GM23338 (cell line): ENCODE data around the gene GUCY1B1. TPM values are rescaled to one million over a fixed set of nuclear protein-coding genes. Genes with fewer than 3 reads are reported as not detected.

ENCODE experiments used
- ATAC-seq: fragments of 200-7000 bp; cut with Tn5 transposase; 3 replicates; pipeline ENCODE4 v1.9.1; 2020
- DNase-seq: peaks from one replicate; pipeline ENCODE4 v3.0.0-alpha.2; 2015; ENCODE audit warnings: low spot score
- H2AFZ ChIP-seq: fragments of 200-600 bp; sonication (generic); 2 replicates; pipeline ENCODE4 v1.8.0; 2016; ENCODE audit warnings: antibody characterized with exemption, mild to moderate bottlenecking, moderate library complexity
- H3F3A ChIP-seq: fragments of 200-600 bp; sonication (generic); replicated peaks from 2 replicates; pipeline ENCODE4 v1.8.0; 2017; ENCODE audit warnings: antibody characterized with exemption, mixed run types, low read depth
- H3K27ac ChIP-seq: fragments of 200-600 bp; sonication (generic); 2 replicates; pipeline ENCODE4 v1.6.1; 2016; ENCODE audit warnings: low read depth
- H3K27me3 ChIP-seq: fragments of 200-600 bp; sonication (generic); 2 replicates; pipeline ENCODE4 v1.8.0; 2016; ENCODE audit warnings: mild to moderate bottlenecking, mixed run types, moderate library complexity; ENCODE audit not compliant: insufficient read depth
- H3K36me3 ChIP-seq: fragments of 200-600 bp; sonication (generic); 2 replicates; pipeline ENCODE4 v1.8.0; 2016; ENCODE audit warnings: mild to moderate bottlenecking; ENCODE audit not compliant: insufficient read depth
- H3K4me1 ChIP-seq: fragments of 200-600 bp; sonication (generic); 2 replicates; pipeline ENCODE4 v1.8.0; 2016; ENCODE audit warnings: mild to moderate bottlenecking, moderate library complexity; ENCODE audit not compliant: insufficient read depth
- H3K4me2 ChIP-seq: fragments of 200-600 bp; sonication (generic); 2 replicates; pipeline ENCODE4 v1.7.1; 2017; ENCODE audit warnings: mixed run types
- H3K4me3 ChIP-seq: fragments of 200-600 bp; sonication (generic); 2 replicates; pipeline ENCODE4 v1.6.1; 2016; ENCODE audit warnings: mixed run types
- H3K79me2 ChIP-seq: fragments of 200-600 bp; sonication (generic); replicated peaks from 2 replicates; pipeline ENCODE4 v1.8.0; 2017; ENCODE audit warnings: mild to moderate bottlenecking; ENCODE audit not compliant: insufficient read depth
- H3K9me2 ChIP-seq: fragments of 200-600 bp; sonication (generic); 2 replicates; pipeline ENCODE4 v1.8.0; 2017; ENCODE audit not compliant: insufficient read depth
- H4K20me1 ChIP-seq: fragments of 200-600 bp; sonication (generic); replicated peaks from 2 replicates; pipeline ENCODE4 v1.8.0; 2017; ENCODE audit warnings: mild to moderate bottlenecking; ENCODE audit not compliant: insufficient read depth
- H3K27ac Mint-ChIP-seq: 2 replicates; pipeline ENCODE4 v1.8.0; 2020; ENCODE audit warnings: inconsistent platforms, mild to moderate bottlenecking, moderate library complexity, mixed read lengths
- H3K27me3 Mint-ChIP-seq: 3 replicates; pipeline ENCODE4 v1.8.0; 2022; ENCODE audit warnings: low read depth, mild to moderate bottlenecking, moderate library complexity, mixed read lengths, inconsistent platforms; ENCODE audit not compliant: insufficient read depth, poor library complexity
- H3K36me3 Mint-ChIP-seq: 3 replicates; pipeline ENCODE4 v1.8.0; 2021; ENCODE audit warnings: low read depth, mild to moderate bottlenecking, inconsistent platforms, moderate library complexity, mixed read lengths
- H3K4me1 Mint-ChIP-seq: 3 replicates; pipeline ENCODE4 v1.8.0; 2020; ENCODE audit warnings: mild to moderate bottlenecking, inconsistent platforms, mixed read lengths
- H3K4me3 Mint-ChIP-seq: 3 replicates; pipeline ENCODE4 v1.8.0; 2021; ENCODE audit warnings: moderate library complexity, mild to moderate bottlenecking, inconsistent platforms, mixed read lengths
- H3K9me3 Mint-ChIP-seq: 3 replicates; pipeline ENCODE4 v1.8.0; 2020; ENCODE audit warnings: moderate library complexity, mild to moderate bottlenecking, inconsistent platforms, mixed read lengths
- CREB1 ChIP-seq: fragments of 250-450 bp; sonication (Bioruptor Pico); IDR thresholded peaks from 2 replicates; pipeline ENCODE4 v1.5.0; 2020; ENCODE audit warnings: low read depth, mild to moderate bottlenecking, moderate library complexity
- EZH2 ChIP-seq: fragments of 200-600 bp; sonication (generic); IDR thresholded peaks from one replicate; pipeline ENCODE4 v1.8.0; 2017; ENCODE audit warnings: antibody characterized with exemption, mild to moderate bottlenecking, low read depth; ENCODE audit not compliant: unreplicated experiment
- JUNB ChIP-seq: IDR thresholded peaks from one replicate; pipeline ENCODE4 v1.6.1; 2016; ENCODE audit warnings: antibody characterized with exemption; ENCODE audit not compliant: unreplicated experiment
- NANOG ChIP-seq: IDR thresholded peaks from 2 replicates; pipeline ENCODE4 v1.6.1; 2016; ENCODE audit warnings: antibody characterized with exemption, borderline replicate concordance
- POLR2AphosphoS5 ChIP-seq: IDR thresholded peaks from 2 replicates; pipeline ENCODE4 v1.6.1; 2016; ENCODE audit warnings: antibody characterized with exemption, low read depth
- ZNF331 ChIP-seq: fragments of 250-450 bp; sonication (Bioruptor Pico); IDR thresholded peaks from 2 replicates; pipeline ENCODE4 v1.5.0; 2020; ENCODE audit warnings: low read depth, mild to moderate bottlenecking, moderate library complexity
- polyA plus RNA-seq: library from polyadenylated mRNA; unstranded; fragments of >200 nt; fragmentation: Nextera tagmentation; extraction: Ambion mirVana; gene quantifications from 2 replicates; pipeline ENCODE4 v1.2.1, GENCODE V29; 2016
- total RNA-seq: library from RNA; depleted of rRNA; stranded (reverse); fragments of >200 nt; shearing (Covaris generic); gene quantifications from 2 replicates; pipeline ENCODE4 v1.2.3, GENCODE V29; 2014
- TF ChIP-seq, protein P1 (sequence below): IDR thresholded peaks from one replicate; pipeline ENCODE4 v1.6.1; 2018; ENCODE audit warnings: antibody characterized with exemption; ENCODE audit not compliant: unreplicated experiment
- TF ChIP-seq, protein P2 (sequence below): fragments of 250-450 bp; sonication (Bioruptor Pico); IDR thresholded peaks from 2 replicates; pipeline ENCODE4 v1.5.0; 2020; ENCODE audit warnings: mild to moderate bottlenecking, moderate library complexity

The GUCY1B1 gene
- total and polyA plus RNA-seq, 2 experiments from 2014 or later, result 2.6 to 4.3 TPM

DNA sequence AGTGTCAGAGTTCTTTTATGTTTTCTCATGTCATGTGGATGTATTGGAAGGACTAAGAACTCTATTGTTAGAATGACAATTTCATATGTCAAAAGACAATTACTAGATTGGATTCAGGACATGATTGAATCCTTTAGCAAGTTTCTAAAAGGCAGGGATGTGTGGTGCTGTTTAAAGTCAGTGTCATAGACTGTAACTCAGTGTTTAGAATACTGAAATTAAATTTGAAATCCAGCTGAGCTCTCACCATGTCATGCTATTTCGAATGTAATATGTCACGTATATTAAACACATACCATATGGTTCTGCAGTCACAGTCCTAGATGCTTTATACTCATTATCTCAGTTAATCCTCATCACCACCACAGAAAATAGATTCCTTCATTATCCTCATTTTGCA, 7.8 kb downstream of the GUCY1B1 start (continued):
- TF ChIP-seq, protein P1, sequence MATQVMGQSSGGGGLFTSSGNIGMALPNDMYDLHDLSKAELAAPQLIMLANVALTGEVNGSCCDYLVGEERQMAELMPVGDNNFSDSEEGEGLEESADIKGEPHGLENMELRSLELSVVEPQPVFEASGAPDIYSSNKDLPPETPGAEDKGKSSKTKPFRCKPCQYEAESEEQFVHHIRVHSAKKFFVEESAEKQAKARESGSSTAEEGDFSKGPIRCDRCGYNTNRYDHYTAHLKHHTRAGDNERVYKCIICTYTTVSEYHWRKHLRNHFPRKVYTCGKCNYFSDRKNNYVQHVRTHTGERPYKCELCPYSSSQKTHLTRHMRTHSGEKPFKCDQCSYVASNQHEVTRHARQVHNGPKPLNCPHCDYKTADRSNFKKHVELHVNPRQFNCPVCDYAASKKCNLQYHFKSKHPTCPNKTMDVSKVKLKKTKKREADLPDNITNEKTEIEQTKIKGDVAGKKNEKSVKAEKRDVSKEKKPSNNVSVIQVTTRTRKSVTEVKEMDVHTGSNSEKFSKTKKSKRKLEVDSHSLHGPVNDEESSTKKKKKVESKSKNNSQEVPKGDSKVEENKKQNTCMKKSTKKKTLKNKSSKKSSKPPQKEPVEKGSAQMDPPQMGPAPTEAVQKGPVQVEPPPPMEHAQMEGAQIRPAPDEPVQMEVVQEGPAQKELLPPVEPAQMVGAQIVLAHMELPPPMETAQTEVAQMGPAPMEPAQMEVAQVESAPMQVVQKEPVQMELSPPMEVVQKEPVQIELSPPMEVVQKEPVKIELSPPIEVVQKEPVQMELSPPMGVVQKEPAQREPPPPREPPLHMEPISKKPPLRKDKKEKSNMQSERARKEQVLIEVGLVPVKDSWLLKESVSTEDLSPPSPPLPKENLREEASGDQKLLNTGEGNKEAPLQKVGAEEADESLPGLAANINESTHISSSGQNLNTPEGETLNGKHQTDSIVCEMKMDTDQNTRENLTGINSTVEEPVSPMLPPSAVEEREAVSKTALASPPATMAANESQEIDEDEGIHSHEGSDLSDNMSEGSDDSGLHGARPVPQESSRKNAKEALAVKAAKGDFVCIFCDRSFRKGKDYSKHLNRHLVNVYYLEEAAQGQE, result no peak
- no peak for TF ChIP-seq CREB1 (CRISPR knock-in tag)
- TF ChIP-seq, protein P2, sequence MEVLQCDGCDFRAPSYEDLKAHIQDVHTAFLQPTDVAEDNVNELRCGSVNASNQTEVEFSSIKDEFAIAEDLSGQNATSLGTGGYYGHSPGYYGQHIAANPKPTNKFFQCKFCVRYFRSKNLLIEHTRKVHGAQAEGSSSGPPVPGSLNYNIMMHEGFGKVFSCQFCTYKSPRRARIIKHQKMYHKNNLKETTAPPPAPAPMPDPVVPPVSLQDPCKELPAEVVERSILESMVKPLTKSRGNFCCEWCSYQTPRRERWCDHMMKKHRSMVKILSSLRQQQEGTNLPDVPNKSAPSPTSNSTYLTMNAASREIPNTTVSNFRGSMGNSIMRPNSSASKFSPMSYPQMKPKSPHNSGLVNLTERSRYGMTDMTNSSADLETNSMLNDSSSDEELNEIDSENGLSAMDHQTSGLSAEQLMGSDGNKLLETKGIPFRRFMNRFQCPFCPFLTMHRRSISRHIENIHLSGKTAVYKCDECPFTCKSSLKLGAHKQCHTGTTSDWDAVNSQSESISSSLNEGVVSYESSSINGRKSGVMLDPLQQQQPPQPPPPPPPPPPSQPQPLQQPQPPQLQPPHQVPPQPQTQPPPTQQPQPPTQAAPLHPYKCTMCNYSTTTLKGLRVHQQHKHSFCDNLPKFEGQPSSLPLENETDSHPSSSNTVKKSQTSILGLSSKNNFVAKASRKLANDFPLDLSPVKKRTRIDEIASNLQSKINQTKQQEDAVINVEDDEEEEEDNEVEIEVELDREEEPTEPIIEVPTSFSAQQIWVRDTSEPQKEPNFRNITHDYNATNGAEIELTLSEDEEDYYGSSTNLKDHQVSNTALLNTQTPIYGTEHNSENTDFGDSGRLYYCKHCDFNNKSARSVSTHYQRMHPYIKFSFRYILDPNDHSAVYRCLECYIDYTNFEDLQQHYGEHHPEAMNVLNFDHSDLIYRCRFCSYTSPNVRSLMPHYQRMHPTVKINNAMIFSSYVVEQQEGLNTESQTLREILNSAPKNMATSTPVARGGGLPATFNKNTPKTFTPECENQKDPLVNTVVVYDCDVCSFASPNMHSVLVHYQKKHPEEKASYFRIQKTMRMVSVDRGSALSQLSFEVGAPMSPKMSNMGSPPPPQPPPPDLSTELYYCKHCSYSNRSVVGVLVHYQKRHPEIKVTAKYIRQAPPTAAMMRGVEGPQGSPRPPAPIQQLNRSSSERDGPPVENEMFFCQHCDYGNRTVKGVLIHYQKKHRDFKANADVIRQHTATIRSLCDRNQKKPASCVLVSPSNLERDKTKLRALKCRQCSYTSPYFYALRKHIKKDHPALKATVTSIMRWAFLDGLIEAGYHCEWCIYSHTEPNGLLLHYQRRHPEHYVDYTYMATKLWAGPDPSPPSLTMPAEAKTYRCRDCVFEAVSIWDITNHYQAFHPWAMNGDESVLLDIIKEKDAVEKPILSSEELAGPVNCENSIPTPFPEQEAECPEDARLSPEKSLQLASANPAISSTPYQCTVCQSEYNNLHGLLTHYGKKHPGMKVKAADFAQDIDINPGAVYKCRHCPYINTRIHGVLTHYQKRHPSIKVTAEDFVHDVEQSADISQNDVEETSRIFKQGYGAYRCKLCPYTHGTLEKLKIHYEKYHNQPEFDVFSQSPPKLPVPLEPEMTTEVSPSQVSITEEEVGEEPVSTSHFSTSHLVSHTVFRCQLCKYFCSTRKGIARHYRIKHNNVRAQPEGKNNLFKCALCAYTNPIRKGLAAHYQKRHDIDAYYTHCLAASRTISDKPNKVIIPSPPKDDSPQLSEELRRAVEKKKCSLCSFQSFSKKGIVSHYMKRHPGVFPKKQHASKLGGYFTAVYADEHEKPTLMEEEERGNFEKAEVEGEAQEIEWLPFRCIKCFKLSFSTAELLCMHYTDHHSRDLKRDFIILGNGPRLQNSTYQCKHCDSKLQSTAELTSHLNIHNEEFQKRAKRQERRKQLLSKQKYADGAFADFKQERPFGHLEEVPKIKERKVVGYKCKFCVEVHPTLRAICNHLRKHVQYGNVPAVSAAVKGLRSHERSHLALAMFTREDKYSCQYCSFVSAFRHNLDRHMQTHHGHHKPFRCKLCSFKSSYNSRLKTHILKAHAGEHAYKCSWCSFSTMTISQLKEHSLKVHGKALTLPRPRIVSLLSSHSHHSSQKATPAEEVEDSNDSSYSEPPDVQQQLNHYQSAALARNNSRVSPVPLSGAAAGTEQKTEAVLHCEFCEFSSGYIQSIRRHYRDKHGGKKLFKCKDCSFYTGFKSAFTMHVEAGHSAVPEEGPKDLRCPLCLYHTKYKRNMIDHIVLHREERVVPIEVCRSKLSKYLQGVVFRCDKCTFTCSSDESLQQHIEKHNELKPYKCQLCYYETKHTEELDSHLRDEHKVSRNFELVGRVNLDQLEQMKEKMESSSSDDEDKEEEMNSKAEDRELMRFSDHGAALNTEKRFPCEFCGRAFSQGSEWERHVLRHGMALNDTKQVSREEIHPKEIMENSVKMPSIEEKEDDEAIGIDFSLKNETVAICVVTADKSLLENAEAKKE (CRISPR knock-in tag), result no peak

DNA sequence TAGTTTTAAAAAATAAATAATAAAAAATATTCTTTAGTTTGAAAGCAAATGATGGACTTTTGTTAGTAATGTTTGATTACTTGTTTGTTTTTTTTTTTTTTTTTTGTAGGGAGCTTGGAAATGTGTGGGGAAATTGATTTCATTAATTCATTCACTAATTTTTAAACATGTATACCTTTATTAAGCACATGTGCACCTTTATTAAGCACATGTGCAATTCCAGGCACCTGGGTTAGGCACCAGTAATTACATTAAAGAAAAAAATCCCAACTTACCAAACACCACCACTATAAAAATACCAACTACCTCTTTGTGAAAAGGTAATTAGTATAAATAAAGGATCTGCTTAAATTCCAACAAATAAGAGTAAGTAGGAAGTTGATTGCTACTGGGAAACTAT, 9.5 kb downstream of the GUCY1B1 start:
- H3K27ac Mint-ChIP-seq, result no peak overlapping the region
- H3K4me1 Mint-ChIP-seq, result peaks cover 18% of the 10 kb centered on the region
- H3K4me3 ChIP-seq, result no peak overlapping the region
- DNase-seq (no peak), ATAC-seq (no peak)
- peaks cover 15% of the 10 kb centered on the region for H3K4me1 ChIP-seq
- H2AFZ ChIP-seq, result no peak overlapping the region
- H3K79me2 ChIP-seq, result no peaks in the 10 kb centered on the region
- H3K36me3 ChIP-seq, result no peaks in the 10 kb centered on the region
- no peaks in the 10 kb centered on the region for H3K9me2 ChIP-seq
- H3K9me3 Mint-ChIP-seq, result no peaks in the 10 kb centered on the region
- H3K27ac ChIP-seq, result no peak overlapping the region
- no peaks in the 10 kb centered on the region for H3K36me3 Mint-ChIP-seq
- no peaks in the 10 kb centered on the region for H3F3A ChIP-seq
- no peaks in the 10 kb centered on the region for H3K27me3 ChIP-seq
- H3K4me2 ChIP-seq, result no peak overlapping the region
- no peaks in the 10 kb centered on the region for H4K20me1 ChIP-seq
- H3K4me3 Mint-ChIP-seq, result no peak overlapping the region
- H3K27me3 Mint-ChIP-seq, result no peaks in the 10 kb centered on the region
- TF ChIP-seq ZNF331 (CRISPR knock-in tag) (no peak), EZH2 (no peak), JUNB (no peak), NANOG (no peak), CREB1 (CRISPR knock-in tag) (no peak), POLR2AphosphoS5 (no peak)
